GM21717 (cell line): ENCODE measurements around the gene GRPEL2.

Experiments
- ATAC-seq: cut with Tn5 transposase; IDR thresholded peaks from one replicate; pipeline ENCODE4 v1.9.1; 2021; ENCODE audit warnings: mild to moderate bottlenecking, moderate library complexity; ENCODE audit not compliant: unreplicated experiment

GRPEL2 gene

GRCh38 chr5:149345147-149345891, at the start of gene GRPEL2:
TSS of gene GRPEL2 (plus strand) at chr5:149345499. CDS start at chr5:149345540, 41 bp downstream.
- peak; percentile 98 for ATAC-seq

GRCh38 chr5:149297340-149298025, 47.8 kb upstream of the GRPEL2 start:
- no peak for ATAC-seq

GRCh38 chr5:149298163-149298562, 47.1 kb upstream of the GRPEL2 start:
- no peak for ATAC-seq

- no peak for ATAC-seq
Observed at GRCh38 chr5:149298842-149299404, 46.4 kb upstream of the GRPEL2 start.

DNA sequence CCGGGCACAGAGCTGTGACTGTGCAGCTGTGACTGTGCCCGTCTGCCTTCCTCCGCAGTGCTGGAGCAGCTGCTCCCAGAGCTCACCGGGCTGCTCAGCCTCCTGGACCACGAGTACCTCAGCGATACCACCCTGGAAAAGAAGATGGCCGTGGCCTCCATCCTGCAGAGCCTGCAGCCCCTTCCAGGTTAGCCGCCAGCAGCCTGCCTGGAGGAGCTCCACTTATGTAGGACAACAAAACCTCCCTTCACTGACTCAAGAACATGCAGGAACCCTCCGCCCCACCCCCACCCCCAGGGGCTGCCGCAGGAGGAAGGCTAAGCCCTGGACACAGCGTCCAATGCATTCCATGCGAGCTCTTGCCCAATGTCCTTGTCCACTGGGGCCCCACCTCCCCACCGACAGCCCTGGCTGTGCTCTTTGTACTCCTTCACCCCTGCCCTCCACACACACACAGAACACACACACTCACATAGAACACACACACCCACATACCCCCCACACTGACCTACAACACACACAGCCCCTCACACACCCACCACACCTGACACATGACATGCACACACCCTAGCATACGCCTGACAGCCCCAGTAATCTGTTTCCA, 45.7 kb upstream of the GRPEL2 start:
- no peak for ATAC-seq

DNA sequence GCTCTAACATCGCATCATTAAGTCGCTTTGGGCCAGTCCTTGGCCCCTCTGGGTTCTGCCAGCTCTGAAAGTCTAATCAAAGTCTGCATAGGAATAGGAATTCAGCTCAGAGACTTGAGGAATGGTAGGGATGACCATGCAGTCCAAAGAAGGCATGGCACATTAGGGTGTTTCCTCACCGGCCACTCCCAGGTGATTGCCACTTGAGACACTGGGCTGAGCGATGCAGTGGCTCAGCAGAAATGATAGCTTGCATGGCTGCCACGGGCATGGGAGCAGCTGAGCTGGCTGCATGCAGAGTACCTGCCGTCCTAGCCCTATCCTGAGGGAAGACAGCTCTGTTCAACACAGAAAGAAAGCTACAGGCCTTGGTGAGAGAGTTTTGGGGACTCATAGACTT, 44.9 kb upstream of the GRPEL2 start:
- no peak for ATAC-seq

DNA sequence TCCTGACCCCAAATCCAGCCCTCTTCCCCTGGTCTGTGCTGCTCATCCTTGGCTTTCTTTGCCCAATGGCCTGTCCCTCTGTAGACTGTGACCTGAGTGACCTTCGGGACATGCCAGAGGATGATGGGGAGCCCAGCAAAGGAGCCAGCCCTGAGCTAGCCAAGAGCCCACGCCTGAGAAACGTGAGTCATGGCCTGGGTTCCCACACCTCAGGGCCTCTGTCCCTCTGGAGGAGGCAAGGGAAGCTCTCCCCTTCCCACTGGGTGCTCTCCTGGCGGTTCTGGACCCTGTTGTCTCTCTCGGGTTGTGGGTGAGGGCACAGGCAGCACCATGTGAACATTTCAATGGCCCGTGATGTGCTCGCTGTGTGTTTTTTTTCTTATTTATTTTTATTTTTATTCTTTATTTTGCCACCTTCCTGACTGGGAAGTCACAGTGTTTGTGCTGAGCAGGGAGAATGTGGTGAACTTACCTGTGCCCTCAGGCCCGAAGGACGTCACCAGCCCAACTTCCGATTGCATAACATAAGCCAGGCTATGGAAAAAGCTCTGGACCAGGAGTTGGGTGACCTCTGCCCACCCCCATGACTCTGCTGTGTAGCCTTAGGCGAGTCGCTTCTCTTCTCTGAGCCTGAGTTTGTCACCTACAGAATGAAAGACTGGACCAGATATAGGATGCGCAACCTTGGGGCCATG, 44.1 kb upstream of the GRPEL2 start:
- ATAC-seq = no peak

- ATAC-seq = no peak
Observed at GRCh38 chr5:149301744-149302380, 43.4 kb upstream of the GRPEL2 start.

DNA sequence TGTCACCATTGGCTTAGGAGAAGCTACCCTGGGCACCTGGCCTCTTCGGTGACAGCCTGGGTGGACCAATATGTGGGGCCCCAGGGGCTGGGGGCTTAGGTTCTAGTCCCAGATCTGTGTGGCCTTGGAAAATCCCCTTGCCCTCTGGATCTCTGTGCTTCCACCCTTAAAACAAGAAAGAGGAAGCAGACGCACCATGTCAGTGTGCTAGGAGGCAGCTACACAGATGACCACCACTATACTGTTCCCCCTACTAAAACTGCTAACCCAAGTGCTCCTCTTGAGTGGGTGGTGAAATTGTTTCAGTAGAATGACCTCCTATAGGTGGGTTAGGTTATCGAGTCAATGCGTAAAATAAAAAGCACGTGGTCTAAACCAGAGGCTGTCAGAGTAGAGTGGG, 42.7 kb upstream of the GRPEL2 start:
- no peak for ATAC-seq

DNA sequence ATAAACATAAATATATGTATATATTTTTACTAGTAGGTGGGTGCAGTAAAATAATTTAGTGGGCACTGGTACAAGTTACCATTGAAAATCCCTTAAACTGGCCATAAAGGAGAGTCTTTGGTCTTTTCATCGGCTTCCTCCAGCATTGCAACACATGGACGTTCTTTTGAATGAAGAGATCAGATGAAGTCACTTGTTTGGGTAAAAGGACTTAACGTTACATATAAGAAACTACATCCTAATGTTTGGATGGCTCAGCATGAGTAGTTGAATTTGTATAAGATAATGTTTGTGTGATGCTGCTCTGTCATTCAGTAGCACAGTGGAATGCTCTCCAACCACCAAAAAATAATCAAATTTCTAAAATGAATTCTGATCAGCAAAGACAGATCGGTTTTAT, 42.1 kb upstream of the GRPEL2 start:
- ATAC-seq = no peak

- ATAC-seq = no peak
Observed at GRCh38 chr5:149304195-149305078, 40.9 kb upstream of the GRPEL2 start.

GRCh38 chr5:149309354-149309753, 35.9 kb upstream of the GRPEL2 start:
- no peak for ATAC-seq

GRCh38 chr5:149310488-149310887, 34.8 kb upstream of the GRPEL2 start:
- no peak for ATAC-seq

DNA sequence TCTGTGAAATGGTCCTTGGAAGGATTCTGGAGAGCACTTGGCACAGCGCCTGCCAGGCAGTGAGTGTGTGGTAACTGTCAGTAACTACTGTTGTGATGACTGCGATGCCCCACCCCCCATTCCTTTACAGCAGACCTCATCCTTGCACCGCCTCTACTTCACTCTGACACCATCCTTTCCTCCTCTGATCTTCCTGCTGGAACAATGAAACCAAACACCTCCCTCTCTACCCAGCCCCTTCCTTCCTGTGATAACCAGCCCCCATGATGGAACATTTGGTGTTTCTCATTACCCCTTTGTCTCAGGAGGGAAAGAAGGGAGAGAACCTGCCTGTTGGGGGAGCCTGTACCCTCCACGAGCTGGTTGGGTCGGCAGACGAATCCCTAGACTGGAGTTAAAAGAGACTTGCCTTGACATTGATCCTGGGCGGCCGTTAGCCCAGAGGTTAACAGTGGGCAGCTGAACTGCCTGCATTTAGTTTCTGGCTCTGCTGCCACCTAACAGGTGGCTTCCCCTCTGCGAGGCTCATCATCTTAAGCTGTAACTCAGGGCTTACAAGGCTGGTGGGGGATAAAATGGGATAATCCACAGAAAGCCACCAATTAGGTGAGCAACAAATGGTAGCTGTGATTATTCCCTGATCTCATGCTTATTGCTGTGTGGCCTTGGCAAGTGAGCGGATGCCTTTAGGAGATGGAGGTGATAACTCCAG, 34.2 kb upstream of the GRPEL2 start:
- ATAC-seq = no peak

- ATAC-seq = no peak
Observed at GRCh38 chr5:149313151-149313841, 32.0 kb upstream of the GRPEL2 start.

DNA sequence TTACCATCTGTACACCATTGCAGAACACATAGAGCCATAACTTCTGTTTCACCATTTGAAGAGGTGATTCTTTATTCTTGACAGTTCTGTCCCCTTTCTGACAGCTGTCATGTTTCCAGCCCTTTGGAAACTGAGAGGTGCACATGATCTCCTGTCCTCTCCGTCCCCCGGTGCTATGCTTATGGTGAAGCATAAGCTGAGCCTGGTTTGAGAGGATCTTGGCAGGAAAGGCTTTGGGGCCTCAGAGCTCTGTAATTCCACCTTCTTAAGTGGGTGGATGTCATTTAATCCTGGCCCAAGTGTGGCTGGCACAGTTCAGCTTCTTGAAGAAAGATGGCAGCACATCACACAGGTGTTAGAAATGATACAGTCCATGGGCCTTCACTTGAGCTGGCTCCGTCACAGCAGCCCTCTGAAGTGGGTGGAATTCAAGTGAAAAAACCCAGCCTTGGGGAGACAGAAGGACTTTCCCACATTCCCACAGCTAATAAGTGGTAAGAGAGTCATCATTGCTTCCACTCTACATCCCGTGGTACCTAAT, 30.7 kb upstream of the GRPEL2 start:
- no peak for ATAC-seq

GRCh38 chr5:149315753-149316152, 29.5 kb upstream of the GRPEL2 start:
- ATAC-seq = no peak
